ENCODE data around the gene NPIPB4.
"Not testable (repeated sequence)": the region's sequence is repeated elsewhere in the genome, so short reads cannot be mapped to it uniquely, and the experiment has no call there.

NPIPB4 gene

GRCh38 chr16:21857656-21858055 lies at the start of gene NPIPB4:
Gene NPIPB4 (minus strand): TSS chr16:21857756. CDS start chr16:21857378, 378 bp downstream.
- not testable (repeated sequence) for H3K4me3 ChIP-seq (ENCODE audit: low read length); H3K27me3 ChIP-seq (ENCODE audit: control insufficient read depth, insufficient read depth, low read length); H3K4me1 ChIP-seq (ENCODE audit: control insufficient read depth, insufficient read depth, low read length); H3K9ac ChIP-seq (ENCODE audit: low read length); H3K27ac ChIP-seq (ENCODE audit: low read depth, low read length); H3K36me3 ChIP-seq (ENCODE audit: control insufficient read depth, insufficient read depth, low read length)

DNA sequence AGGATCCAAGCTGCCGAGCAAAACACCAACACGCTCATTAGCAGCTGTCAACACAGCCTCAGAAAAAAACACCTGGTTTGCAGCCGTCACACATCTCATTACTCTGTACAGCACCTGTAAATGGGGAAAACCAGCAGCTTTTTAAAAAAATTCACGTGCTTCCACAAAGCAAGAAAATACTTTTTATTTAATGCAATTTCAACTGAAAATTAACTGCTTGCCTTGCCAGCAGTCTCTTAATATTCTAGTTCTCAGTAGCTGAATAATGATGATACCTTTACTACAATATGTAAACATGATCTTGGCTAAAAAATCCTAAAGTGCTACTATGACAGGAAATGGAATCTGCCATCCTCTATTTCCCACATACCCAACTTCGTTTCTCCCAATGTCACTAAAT lies 41.4 kb upstream of the NPIPB4 start:
- not testable (repeated sequence) for H3K4me1 ChIP-seq (ENCODE audit: control insufficient read depth, insufficient read depth, low read length); H3K36me3 ChIP-seq (ENCODE audit: control insufficient read depth, insufficient read depth, low read length); H3K27me3 ChIP-seq (ENCODE audit: control insufficient read depth, insufficient read depth, low read length); H3K4me3 ChIP-seq (ENCODE audit: low read length); H3K9ac ChIP-seq (ENCODE audit: low read length); H3K27ac ChIP-seq (ENCODE audit: low read depth, low read length)

DNA sequence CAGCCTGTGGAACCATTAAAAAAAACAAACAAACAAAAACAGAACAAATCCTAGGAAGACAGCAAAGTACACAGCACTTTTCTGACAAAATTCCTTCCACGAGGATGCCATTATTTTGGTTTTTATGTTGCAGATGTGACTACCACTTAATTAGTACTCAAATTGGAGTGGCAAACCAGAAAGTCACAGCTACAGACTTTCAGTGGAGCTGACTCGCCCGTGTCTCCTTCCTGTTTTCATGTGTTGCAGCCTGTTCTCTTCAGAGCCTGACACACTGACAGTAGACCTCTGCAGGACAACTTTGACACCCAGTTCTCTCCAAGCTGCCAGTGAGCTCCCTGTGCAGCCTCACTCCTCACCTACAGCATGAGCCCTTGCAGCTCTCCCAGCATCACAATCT lies 24.4 kb upstream of the NPIPB4 start:
- H3K36me3 ChIP-seq (ENCODE audit: control insufficient read depth, insufficient read depth, low read length); H3K9ac ChIP-seq (ENCODE audit: low read length); H3K27me3 ChIP-seq (ENCODE audit: control insufficient read depth, insufficient read depth, low read length); H3K4me3 ChIP-seq (ENCODE audit: low read length); H3K27ac ChIP-seq (ENCODE audit: low read depth, low read length); H3K4me1 ChIP-seq (ENCODE audit: control insufficient read depth, insufficient read depth, low read length): not testable (repeated sequence)

- not testable (repeated sequence) for H3K9ac ChIP-seq (ENCODE audit: low read length); H3K27ac ChIP-seq (ENCODE audit: low read depth, low read length); H3K4me1 ChIP-seq (ENCODE audit: control insufficient read depth, insufficient read depth, low read length); H3K36me3 ChIP-seq (ENCODE audit: control insufficient read depth, insufficient read depth, low read length); H3K4me3 ChIP-seq (ENCODE audit: low read length); H3K27me3 ChIP-seq (ENCODE audit: control insufficient read depth, insufficient read depth, low read length)
Measured at GRCh38 chr16:21837186-21837585, 20.4 kb downstream of the NPIPB4 start.

DNA sequence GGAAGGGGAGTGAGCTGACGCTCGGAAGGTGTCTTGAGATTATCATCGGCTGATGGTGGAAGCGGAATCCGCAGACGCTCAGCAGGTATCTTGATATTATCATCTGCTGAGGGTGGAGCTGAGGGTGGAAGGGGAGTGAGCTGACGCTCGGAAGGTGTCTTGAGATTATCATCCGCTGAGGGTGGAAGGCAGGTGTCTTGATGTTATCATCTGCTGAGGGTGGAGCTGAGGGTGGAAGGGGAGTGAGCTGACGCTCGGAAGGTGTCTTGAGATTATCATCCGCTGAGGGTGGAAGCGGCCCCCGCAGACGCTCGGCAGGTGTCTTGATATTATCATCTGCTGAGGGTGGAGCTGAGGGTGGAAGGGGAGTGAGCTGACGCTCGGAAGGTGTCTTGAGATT lies 21.2 kb downstream of the NPIPB4 start:
- not testable (repeated sequence) for H3K36me3 ChIP-seq (ENCODE audit: control insufficient read depth, insufficient read depth, low read length); H3K27ac ChIP-seq (ENCODE audit: low read depth, low read length); H3K4me3 ChIP-seq (ENCODE audit: low read length); H3K27me3 ChIP-seq (ENCODE audit: control insufficient read depth, insufficient read depth, low read length); H3K9ac ChIP-seq (ENCODE audit: low read length); H3K4me1 ChIP-seq (ENCODE audit: control insufficient read depth, insufficient read depth, low read length)

GRCh38 chr16:21835747-21836146 lies 21.8 kb downstream of the NPIPB4 start:
- H3K36me3 ChIP-seq (ENCODE audit: control insufficient read depth, insufficient read depth, low read length); H3K27me3 ChIP-seq (ENCODE audit: control insufficient read depth, insufficient read depth, low read length); H3K4me1 ChIP-seq (ENCODE audit: control insufficient read depth, insufficient read depth, low read length); H3K9ac ChIP-seq (ENCODE audit: low read length); H3K4me3 ChIP-seq (ENCODE audit: low read length); H3K27ac ChIP-seq (ENCODE audit: low read depth, low read length): not testable (repeated sequence)

GRCh38 chr16:21834211-21834610 lies 23.3 kb downstream of the NPIPB4 start:
- not testable (repeated sequence) for H3K4me1 ChIP-seq (ENCODE audit: control insufficient read depth, insufficient read depth, low read length); H3K9ac ChIP-seq (ENCODE audit: low read length); H3K4me3 ChIP-seq (ENCODE audit: low read length); H3K27ac ChIP-seq (ENCODE audit: low read depth, low read length); H3K27me3 ChIP-seq (ENCODE audit: control insufficient read depth, insufficient read depth, low read length); H3K36me3 ChIP-seq (ENCODE audit: control insufficient read depth, insufficient read depth, low read length)

- not testable (repeated sequence) for H3K4me3 ChIP-seq (ENCODE audit: low read length); H3K36me3 ChIP-seq (ENCODE audit: control insufficient read depth, insufficient read depth, low read length); H3K27ac ChIP-seq (ENCODE audit: low read depth, low read length); H3K27me3 ChIP-seq (ENCODE audit: control insufficient read depth, insufficient read depth, low read length); H3K9ac ChIP-seq (ENCODE audit: low read length); H3K4me1 ChIP-seq (ENCODE audit: control insufficient read depth, insufficient read depth, low read length)
Measured at GRCh38 chr16:21829929-21830328, 27.6 kb downstream of the NPIPB4 start.

- not testable (repeated sequence) for H3K27ac ChIP-seq (ENCODE audit: low read depth, low read length); H3K27me3 ChIP-seq (ENCODE audit: control insufficient read depth, insufficient read depth, low read length); H3K36me3 ChIP-seq (ENCODE audit: control insufficient read depth, insufficient read depth, low read length); H3K4me3 ChIP-seq (ENCODE audit: low read length); H3K4me1 ChIP-seq (ENCODE audit: control insufficient read depth, insufficient read depth, low read length); H3K9ac ChIP-seq (ENCODE audit: low read length)
Measured at GRCh38 chr16:21826067-21826706, 31.4 kb downstream of the NPIPB4 start.

GRCh38 chr16:21825526-21825925 lies 32.0 kb downstream of the NPIPB4 start:
- H3K9ac ChIP-seq (ENCODE audit: low read length); H3K4me3 ChIP-seq (ENCODE audit: low read length); H3K36me3 ChIP-seq (ENCODE audit: control insufficient read depth, insufficient read depth, low read length); H3K27ac ChIP-seq (ENCODE audit: low read depth, low read length); H3K27me3 ChIP-seq (ENCODE audit: control insufficient read depth, insufficient read depth, low read length); H3K4me1 ChIP-seq (ENCODE audit: control insufficient read depth, insufficient read depth, low read length): not testable (repeated sequence)

DNA sequence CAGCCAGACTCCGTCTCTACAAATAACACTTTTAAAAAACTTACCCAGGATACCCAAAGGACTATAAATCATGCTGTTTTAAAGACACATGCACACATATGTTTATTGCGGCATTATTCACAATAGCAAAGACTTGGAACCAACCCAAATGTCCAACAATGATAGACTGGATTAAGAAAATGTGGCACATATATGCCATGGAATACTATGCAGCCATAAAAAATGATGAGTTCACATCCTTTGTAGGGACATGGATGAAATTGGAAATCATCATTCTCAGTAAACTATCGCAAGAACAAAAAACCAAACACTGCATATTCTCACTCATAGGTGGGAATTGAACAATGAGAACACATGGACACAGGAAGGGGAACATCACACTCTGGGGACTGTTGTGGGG lies 34.3 kb downstream of the NPIPB4 start:
- not testable (repeated sequence) for H3K27ac ChIP-seq (ENCODE audit: low read depth, low read length); H3K9ac ChIP-seq (ENCODE audit: low read length); H3K27me3 ChIP-seq (ENCODE audit: control insufficient read depth, insufficient read depth, low read length); H3K36me3 ChIP-seq (ENCODE audit: control insufficient read depth, insufficient read depth, low read length); H3K4me1 ChIP-seq (ENCODE audit: control insufficient read depth, insufficient read depth, low read length); H3K4me3 ChIP-seq (ENCODE audit: low read length)

DNA sequence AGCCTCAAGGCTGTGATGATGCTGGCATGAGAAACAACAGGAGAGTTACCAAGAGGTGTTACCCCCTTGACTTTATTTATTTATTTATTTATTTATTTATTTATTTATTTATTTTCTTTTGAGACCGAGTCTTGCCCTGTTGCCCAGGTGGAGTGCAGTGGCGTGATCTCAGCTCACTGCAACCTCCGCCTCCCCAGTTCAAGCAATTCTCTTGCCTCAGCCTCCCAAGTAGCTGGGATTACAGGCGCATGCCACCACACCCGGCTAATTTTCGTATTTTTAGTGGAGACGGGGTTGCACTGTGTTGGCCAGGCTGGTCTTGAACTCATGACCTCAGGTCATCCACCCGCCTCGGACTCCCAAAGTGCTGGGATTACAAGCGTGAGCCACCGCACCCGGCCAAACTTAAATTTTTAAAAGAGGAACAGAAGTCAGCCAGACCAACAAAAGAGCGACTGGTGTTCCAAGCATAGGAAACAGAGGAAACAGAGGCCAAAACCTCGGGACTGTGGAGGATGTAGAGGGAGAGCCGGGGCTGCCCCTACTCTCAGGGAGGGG lies 36.6 kb downstream of the NPIPB4 start:
- peak overlapping the region; percentile 85 for H3K4me3 ChIP-seq (ENCODE audit: low read length)
- not testable (repeated sequence) for H3K4me1 ChIP-seq (ENCODE audit: control insufficient read depth, insufficient read depth, low read length); H3K36me3 ChIP-seq (ENCODE audit: control insufficient read depth, insufficient read depth, low read length); H3K9ac ChIP-seq (ENCODE audit: low read length); H3K27ac ChIP-seq (ENCODE audit: low read depth, low read length); H3K27me3 ChIP-seq (ENCODE audit: control insufficient read depth, insufficient read depth, low read length)

- Histone ChIP-seq H3K4me3 (ENCODE audit: low read length) (peak overlapping the region; percentile 85), H3K9ac (ENCODE audit: low read length) (peak overlapping the region; percentile 92), H3K27ac (ENCODE audit: low read depth, low read length) (peak overlapping the region; percentile 78)
- not testable (repeated sequence) for H3K36me3 ChIP-seq (ENCODE audit: control insufficient read depth, insufficient read depth, low read length); H3K27me3 ChIP-seq (ENCODE audit: control insufficient read depth, insufficient read depth, low read length); H3K4me1 ChIP-seq (ENCODE audit: control insufficient read depth, insufficient read depth, low read length)
Measured at GRCh38 chr16:21820028-21820907, 37.3 kb downstream of the NPIPB4 start.
